Measurements from ENCODE around the gene RUNX2.

- TF ChIP-seq EZH2 (IDR thresholded peaks at IDR 0.05; ENCODE audit: insufficient read depth, poor library complexity, severe bottlenecking): no peak
- no peak for TF ChIP-seq EZH2phosphoT487 (IDR thresholded peaks at IDR 0.05; ENCODE audit: insufficient read depth, low read depth)
Observed at GRCh38 chr6:45495429-45496084, 167.4 kb downstream of the RUNX2 start.
